BJ (cell line): ENCODE results near the gene CGREF1. TPM values are rescaled to one million over a fixed set of nuclear protein-coding genes. Genes with fewer than 3 reads are reported as not detected.

ENCODE experiments used
- CTCF ChIA-PET: fragments of 350-600 bp; formaldehyde crosslinking; extraction: SDS; loops from one replicate; lab custom pipeline; 2021; ENCODE audit warnings: antibody characterized with exemption, inconsistent platforms; lab: Yijun Ruan, JAX
- POLR2A ChIA-PET: fragments of 300-600 bp; sonication (Branson Sonifier 250); formaldehyde crosslinking; extraction: SDS; loops from one replicate; lab custom pipeline; 2021; ENCODE audit warnings: antibody characterized with exemption; lab: Charles Lee
- DNase-seq: peaks from one replicate; pipeline ENCODE4 v3.0.0-alpha.2; 2011; ENCODE audit warnings: low read depth
- H3K27me3 ChIP-seq: 2 replicates; pipeline ENCODE4 v1.6.0; 2011; ENCODE audit warnings: low read length; ENCODE audit not compliant: control insufficient read depth, insufficient read depth
- H3K36me3 ChIP-seq: 2 replicates; pipeline ENCODE4 v1.5.1; 2011; ENCODE audit warnings: low read length; ENCODE audit not compliant: control insufficient read depth, insufficient read depth
- H3K4me3 ChIP-seq: 2 replicates; pipeline ENCODE4 v1.5.1; 2011; ENCODE audit warnings: low read depth, mild to moderate bottlenecking, control low read depth, low read length
- CTCF ChIP-seq: IDR thresholded peaks from 2 replicates; pipeline ENCODE4 v1.5.1; 2011; ENCODE audit warnings: low read depth, mild to moderate bottlenecking, control low read depth, inconsistent platforms, low read length, moderate library complexity; ENCODE audit not compliant: insufficient read depth
- polyA plus RNA-seq: library from polyadenylated mRNA; depleted of rRNA; stranded (reverse); fragments of >200 nt; gene quantifications from 2 replicates; pipeline ENCODE4 v1.2.3, GENCODE V29; 2011

Gene CGREF1
- polyA plus RNA-seq, 1 experiment = 6.9 TPM

- no peak for DNase-seq
- CTCF ChIA-PET = interaction anchor here (1.0 to 2.0 kb wide), 6 partner anchors 18 to 151 kb away, joined by 3 to 6 read pairs (median 4); no protein-coding TSS in a partner anchor
- peaks cover 11% of the 10 kb centered on the region for H3K27me3 ChIP-seq
- no peak overlapping the region for H3K4me3 ChIP-seq
- H3K36me3 ChIP-seq = no peaks in the 10 kb centered on the region
- TF ChIP-seq CTCF = no peak
- POLR2A ChIA-PET = no interaction called here
These were observed 33.3 kb upstream of the CGREF1 start for GRCh38 chr2:27152102-27152795.

GRCh38 chr2:27150639-27151230 is 31.8 kb upstream of the CGREF1 start:
- Histone ChIP-seq H3K4me3 (no peak overlapping the region), H3K36me3 (no peaks in the 10 kb centered on the region), H3K27me3 (peaks cover 11% of the 10 kb centered on the region)
- TF ChIP-seq CTCF = no peak
- ChIA-PET CTCF (interaction anchor here (0.8 to 1.7 kb wide), 4 partner anchors 19 to 152 kb away, joined by 3 to 5 read pairs (median 4); no protein-coding TSS in a partner anchor), POLR2A (no interaction called here)
- no peak for DNase-seq

- POLR2A ChIA-PET = no interaction called here
These were observed 30.9 kb upstream of the CGREF1 start for GRCh38 chr2:27149570-27150405.

GRCh38 chr2:27148801-27149439 is 30.0 kb upstream of the CGREF1 start, which contains the start of gene TCF23:
TSS of gene TCF23 (plus strand) at chr2:27149004. CDS start at chr2:27149134, 130 bp downstream.
- POLR2A ChIA-PET = no interaction called here
- CTCF ChIA-PET = interaction anchor here (0.7 to 1.5 kb wide), 2 partner anchors 21 to 187 kb away, joined by 3 read pairs; no protein-coding TSS in a partner anchor
- no peak for DNase-seq
- no peaks in the 10 kb centered on the region for H3K36me3 ChIP-seq
- peaks cover 11% of the 10 kb centered on the region for H3K27me3 ChIP-seq
- TF ChIP-seq CTCF = no peak
- no peak within 1 kb of the TSS for H3K4me3 ChIP-seq

More at GRCh38 chr2:27149570-27150405, 30.9 kb upstream of the CGREF1 start:
- Histone ChIP-seq H3K27me3 (peaks cover 11% of the 10 kb centered on the region), H3K4me3 (no peak overlapping the region), H3K36me3 (no peaks in the 10 kb centered on the region)
- CTCF ChIA-PET = interaction anchor here (1.5 kb wide), 1 partner anchor 20 kb away, joined by 3 read pairs; no protein-coding TSS in a partner anchor
- no peak for TF ChIP-seq CTCF
- no peak for DNase-seq
